Thoracic aorta (tissue), 2 donors: ENCODE results near the gene ADAMTS6. TPM values are rescaled to one million over a fixed set of nuclear protein-coding genes. Genes with fewer than 3 reads are reported as not detected.

ENCODE experiments used
- ATAC-seq: fragments of 150-250 bp; one replicate; pipeline ENCODE4 v1.8.0; 2017; ENCODE audit warnings: low read depth; ENCODE audit not compliant: insufficient number of reproducible peaks, low FRiP score
- DNase-seq: peaks from one replicate; pipeline ENCODE4 v3.0.0-alpha.2; 2020; ENCODE audit warnings: low spot score
- H3K27ac ChIP-seq, 2 donors: fragments of 200-600 bp; sonication (generic); 1 replicate in 1 of 2; 2 replicates in 1 of 2; pipeline ENCODE4 v1.5.1; 2016; ENCODE audit warnings: mild to moderate bottlenecking in 2 of 2, moderate library complexity in 2 of 2
- H3K27me3 ChIP-seq: fragments of 200-600 bp; sonication (generic); replicated peaks from 2 replicates; pipeline ENCODE4 v1.6.0; 2016; ENCODE audit warnings: mild to moderate bottlenecking; ENCODE audit not compliant: insufficient read depth
- H3K36me3 ChIP-seq: fragments of 200-600 bp; sonication (generic); one replicate; pipeline ENCODE4 v1.5.1; 2016
- H3K4me1 ChIP-seq, 2 donors: fragments of 200-600 bp; sonication (generic); 1 replicate in 1 of 2; 2 replicates in 1 of 2; pipeline versions ENCODE4 v1.5.1 to v1.6.0; 2016; ENCODE audit warnings: low read depth in 2 of 2, mild to moderate bottlenecking in 1 of 2; ENCODE audit not compliant: control insufficient read depth in 1 of 2
- H3K4me3 ChIP-seq: fragments of 200-600 bp; sonication (generic); 2 replicates; pipeline ENCODE4 v1.5.1; 2016; ENCODE audit warnings: mild to moderate bottlenecking
- H3K9me3 ChIP-seq: fragments of 200-600 bp; sonication (generic); 2 replicates; pipeline ENCODE4 v1.5.1; 2016
- total RNA-seq, 2 donors: library from RNA; depleted of rRNA; stranded (reverse); fragments of >200 nt; gene quantifications; one replicate each; pipeline versions ENCODE4 v1.1.0 to v1.2.3, GENCODE V29; 2016
- TF ChIP-seq, protein P1 (sequence below): fragments of 200-600 bp; sonication (generic); IDR thresholded peaks from one replicate; pipeline ENCODE4 v1.5.1; 2019; ENCODE audit warnings: antibody characterized with exemption

ADAMTS6 gene
- total RNA-seq, 2 donors from 2014 or later: 4.9 to 11.8 TPM

DNA sequence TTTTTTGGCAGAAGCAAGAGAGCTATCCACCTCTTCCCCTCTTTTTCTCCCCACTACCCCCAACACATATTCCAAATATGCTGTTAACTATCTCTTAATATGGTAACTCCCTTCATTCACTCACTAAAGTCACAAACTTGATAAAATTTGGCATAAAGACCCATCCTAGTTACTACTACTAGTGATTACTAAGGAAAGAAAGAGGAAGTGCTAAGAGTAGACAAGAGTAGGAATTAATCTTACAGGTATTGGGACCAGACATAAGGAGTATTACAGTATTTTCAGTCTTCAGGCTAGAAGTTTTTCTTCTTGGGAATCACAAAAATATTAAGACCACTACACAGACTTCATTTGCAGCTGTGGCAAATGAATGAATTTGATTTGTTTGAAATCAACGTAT is 2.2 kb downstream of the ADAMTS6 start:
- no peaks in the 10 kb centered on the region for H3K27me3 ChIP-seq
- TF ChIP-seq, protein P1, sequence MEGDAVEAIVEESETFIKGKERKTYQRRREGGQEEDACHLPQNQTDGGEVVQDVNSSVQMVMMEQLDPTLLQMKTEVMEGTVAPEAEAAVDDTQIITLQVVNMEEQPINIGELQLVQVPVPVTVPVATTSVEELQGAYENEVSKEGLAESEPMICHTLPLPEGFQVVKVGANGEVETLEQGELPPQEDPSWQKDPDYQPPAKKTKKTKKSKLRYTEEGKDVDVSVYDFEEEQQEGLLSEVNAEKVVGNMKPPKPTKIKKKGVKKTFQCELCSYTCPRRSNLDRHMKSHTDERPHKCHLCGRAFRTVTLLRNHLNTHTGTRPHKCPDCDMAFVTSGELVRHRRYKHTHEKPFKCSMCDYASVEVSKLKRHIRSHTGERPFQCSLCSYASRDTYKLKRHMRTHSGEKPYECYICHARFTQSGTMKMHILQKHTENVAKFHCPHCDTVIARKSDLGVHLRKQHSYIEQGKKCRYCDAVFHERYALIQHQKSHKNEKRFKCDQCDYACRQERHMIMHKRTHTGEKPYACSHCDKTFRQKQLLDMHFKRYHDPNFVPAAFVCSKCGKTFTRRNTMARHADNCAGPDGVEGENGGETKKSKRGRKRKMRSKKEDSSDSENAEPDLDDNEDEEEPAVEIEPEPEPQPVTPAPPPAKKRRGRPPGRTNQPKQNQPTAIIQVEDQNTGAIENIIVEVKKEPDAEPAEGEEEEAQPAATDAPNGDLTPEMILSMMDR: no peak
- H3K27ac ChIP-seq: peak overlapping the region in 1 of 2 donors; percentile 69
- DNase-seq (no peak), ATAC-seq (no peak)
- H3K36me3 ChIP-seq: no peaks in the 10 kb centered on the region
- H3K9me3 ChIP-seq: no peaks in the 10 kb centered on the region
- H3K4me1 ChIP-seq: peaks cover 2 to 14% of the 10 kb centered on the region in 2 donors
- H3K4me3 ChIP-seq: peak overlapping the region; percentile 83

DNA sequence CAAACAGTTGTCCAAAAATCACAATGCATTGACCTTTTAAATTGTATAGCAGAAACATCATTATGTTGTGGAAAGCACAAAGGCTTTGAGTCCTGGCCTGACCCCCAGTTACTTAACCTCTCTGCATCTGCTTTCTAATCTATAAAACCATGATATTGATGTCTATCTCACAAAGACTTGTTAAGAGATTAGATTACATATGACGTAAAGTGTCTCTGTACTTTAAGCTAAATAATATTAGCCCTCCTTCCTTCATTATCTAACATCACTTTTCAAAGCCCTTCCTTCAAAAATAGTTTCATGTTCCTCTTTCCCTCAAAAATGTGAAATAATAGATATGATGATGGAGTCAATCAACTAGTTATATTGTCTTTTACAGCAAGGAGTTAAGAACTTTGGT is 3.4 kb downstream of the ADAMTS6 start:
- TF ChIP-seq, protein P1: no peak
- no peak for ATAC-seq

DNA sequence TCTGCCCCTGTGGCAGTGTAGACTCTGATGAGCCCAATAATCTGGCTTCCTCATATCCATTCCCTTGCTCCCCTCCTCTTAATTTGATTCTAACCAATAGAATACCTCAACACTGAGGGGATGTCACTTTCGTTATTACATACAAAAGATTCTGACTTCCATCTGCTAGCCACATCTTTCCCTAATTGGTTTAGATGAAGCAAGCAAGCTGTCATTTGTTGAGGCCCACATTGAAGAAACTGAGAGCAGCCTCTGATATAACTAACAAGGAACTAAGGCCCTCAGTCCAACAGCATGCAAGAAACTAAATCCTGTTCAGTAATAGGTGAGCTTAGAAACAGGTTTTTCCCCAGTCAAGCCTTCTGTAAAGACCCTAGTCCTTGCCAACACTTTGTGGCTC is 5.8 kb downstream of the ADAMTS6 start:
- Histone ChIP-seq H3K27me3 (no peaks in the 10 kb centered on the region), H3K4me3 (no peak overlapping the region), H3K4me1 (peaks cover 2 to 8% of the 10 kb centered on the region in 2 donors), H3K27ac (no peak overlapping the region), H3K36me3 (no peaks in the 10 kb centered on the region), H3K9me3 (no peaks in the 10 kb centered on the region)
- ATAC-seq (no peak), DNase-seq (no peak)
- TF ChIP-seq, protein P1: no peak

More for the DNA sequence above, 3.4 kb downstream of the ADAMTS6 start:
- H3K4me3 ChIP-seq: no peak overlapping the region
- no peaks in the 10 kb centered on the region for H3K9me3 ChIP-seq
- no peak for DNase-seq
- H3K4me1 ChIP-seq: peaks cover 2 to 13% of the 10 kb centered on the region in 2 donors
- no peak overlapping the region for H3K27ac ChIP-seq
- H3K36me3 ChIP-seq: no peaks in the 10 kb centered on the region
- H3K27me3 ChIP-seq: no peaks in the 10 kb centered on the region

DNA sequence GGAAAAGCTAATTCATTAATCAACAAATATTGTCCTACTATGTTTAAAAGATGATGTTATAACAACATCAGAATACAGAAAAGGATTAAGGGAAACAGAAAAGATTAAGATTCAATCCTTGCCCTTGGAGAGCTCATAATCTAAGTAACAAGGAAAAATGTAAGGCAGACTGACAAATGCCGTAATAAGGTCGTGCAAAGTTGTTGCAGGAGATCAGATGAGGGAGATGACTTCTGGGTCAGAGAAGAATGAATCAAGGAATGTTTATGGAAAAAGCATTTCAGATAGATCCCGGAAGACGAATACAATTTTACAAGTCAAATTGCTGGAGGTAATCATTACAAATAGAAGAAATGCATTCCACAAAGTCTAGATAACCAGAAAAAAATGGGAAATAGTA is 6.4 kb downstream of the ADAMTS6 start:
- ATAC-seq (no peak), DNase-seq (no peak)
- H3K27ac ChIP-seq: no peak overlapping the region
- TF ChIP-seq, protein P1: no peak
- peaks cover 2 to 8% of the 10 kb centered on the region in 2 donors for H3K4me1 ChIP-seq
- no peaks in the 10 kb centered on the region for H3K9me3 ChIP-seq
- H3K27me3 ChIP-seq: no peaks in the 10 kb centered on the region
- no peaks in the 10 kb centered on the region for H3K36me3 ChIP-seq
- no peak overlapping the region for H3K4me3 ChIP-seq

DNA sequence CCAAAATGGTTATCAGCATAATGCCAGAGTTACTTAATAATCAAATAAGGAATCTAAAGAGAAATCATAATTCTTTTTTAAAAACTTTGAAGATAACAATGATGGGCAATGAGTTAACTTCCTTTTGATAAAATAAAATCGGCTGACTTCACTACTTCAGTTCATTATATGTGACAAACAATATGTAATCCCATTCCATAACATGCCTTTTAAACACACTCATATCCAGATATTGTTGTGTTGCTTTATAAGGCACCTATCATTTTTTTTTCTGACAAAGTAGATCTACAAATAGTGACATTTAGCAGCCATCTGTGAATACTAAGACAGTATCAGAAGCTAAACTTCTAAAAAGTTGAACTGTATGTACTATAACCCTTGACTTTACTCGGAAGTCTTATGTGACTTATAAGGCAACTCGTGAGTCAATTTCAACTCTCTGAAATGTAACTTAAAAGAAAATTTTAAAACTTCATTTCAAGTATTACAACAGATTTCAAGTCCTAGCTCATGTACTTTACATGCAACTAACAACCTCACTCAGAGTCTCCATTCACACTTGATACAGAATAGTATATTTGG is 7.5 kb downstream of the ADAMTS6 start:
- ATAC-seq: no peak
- Histone ChIP-seq H3K27ac (no peak overlapping the region), H3K36me3 (no peaks in the 10 kb centered on the region), H3K9me3 (no peaks in the 10 kb centered on the region), H3K4me3 (no peak overlapping the region), H3K27me3 (no peaks in the 10 kb centered on the region), H3K4me1 (peaks cover 0 to 2% of the 10 kb centered on the region in 2 donors)
- DNase-seq: no peak
- TF ChIP-seq, protein P1: no peak
